Astrocyte of the hippocampus (primary cell): Measurements from ENCODE around the gene ELOVL1.
A peak's percentile ranks its signal among the peaks of the same experiment; 100 is the strongest.

Experiments used
- DNase-seq: peaks from one replicate; pipeline ENCODE4 v3.0.0; 2011; ENCODE audit warnings: low read depth, low spot score

ELOVL1 gene

DNA sequence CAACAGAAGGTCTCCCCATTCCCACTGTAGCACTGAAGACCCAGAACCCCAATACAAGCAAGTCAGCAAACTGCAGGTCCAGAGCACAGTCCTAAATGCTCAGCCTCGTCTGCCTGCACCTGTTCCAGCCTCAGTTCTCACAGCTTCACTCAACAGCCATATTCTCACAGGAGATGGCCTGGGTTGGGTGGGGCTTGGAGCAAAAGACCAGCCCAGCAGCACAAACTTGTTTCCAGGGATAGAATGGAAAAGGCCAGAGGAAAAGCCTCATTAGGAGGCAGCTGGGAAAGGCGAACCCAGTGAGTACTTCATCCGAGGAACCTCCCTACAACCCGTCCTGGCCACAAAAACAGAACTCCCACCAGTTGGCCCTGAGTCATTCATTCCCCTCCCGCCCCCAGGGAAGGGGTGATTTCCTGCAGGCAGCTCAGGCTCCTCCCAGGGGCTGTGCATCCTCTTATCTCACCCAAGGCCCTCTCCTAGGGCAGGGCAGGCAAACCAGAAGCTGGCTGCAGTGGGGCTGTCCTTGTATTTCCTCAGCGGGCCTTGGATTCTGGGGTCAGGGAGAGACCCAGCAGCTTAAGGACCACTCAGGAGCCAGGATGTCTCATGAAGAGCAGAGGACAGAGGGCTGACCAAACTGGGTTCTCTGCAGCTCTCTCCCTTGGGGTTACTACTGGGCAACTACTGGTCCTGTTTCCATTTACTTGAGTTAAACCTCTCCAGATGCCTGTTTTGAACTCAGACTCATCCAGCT, 37.6 kb downstream of the ELOVL1 start:
- DNase-seq = peak; percentile 53

DNA sequence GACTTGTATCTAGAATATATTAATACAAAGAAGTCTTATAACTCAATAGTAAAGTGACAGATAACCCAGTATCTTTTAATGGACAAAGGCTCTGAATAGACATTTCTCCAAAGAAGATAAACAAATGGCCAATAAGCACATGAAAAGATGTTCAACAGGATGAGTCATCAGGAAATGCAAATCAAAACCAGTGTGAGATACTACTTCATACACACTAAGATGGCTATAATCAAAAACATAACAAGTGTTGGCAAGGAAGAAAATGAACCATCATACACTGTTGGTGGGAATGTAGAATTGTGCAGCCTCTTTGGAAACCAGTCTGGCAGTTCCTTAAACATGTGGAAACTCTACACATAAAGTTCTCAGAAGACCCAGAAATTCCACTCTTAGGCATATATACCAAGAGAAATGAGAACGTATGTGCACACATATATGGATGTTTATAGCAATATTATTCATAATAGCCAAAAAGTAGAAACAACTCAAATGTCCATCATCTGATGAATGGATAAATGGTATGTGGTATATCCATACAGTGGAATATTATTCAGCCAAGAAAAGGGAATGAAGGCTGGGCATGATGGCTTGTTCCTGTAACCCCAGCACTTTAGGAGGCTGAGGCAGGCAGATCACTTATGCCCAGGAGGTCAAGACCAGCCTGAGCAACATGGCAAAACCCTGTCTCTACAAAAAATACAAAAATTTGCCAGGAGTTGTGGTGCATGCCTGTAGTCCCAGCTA, 40.1 kb downstream of the ELOVL1 start:
- DNase-seq = no peak

DNA sequence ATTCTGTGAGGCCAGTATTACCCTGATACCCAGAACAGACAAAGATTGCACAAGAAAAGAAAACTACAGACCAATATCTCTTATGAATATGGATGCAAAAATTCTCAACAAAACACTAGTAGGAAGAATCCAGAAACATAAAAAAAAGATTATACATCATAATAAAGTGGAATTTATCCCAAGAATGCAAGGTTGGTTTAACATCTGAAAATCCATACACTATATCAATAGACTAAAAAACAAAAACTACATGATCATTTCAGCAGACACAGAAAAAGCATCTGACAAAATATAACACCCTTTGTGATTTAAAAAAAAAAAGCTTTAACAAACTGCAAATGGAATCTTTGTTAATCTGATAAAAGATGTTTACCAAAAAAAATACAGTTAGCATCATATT, 42.4 kb downstream of the ELOVL1 start:
- no peak for DNase-seq

DNA sequence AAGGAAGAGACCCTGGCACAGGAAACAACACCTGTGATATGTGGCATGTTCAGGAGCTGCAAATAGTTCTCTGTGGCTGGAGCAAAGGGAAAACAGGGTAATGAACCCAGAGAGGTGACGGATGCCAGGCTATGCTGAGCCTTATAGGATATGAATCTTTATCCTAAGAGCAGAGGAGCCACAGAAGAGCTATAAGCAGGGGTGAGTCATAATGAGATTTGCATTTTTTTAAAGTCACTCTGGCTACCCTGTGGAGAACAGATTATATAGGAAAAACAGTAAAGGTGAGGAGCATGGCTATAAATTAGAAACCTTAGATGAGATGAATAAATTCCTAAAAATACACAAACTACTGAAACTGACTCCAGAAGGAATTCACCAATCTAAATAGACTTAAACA, 43.0 kb downstream of the ELOVL1 start:
- no peak for DNase-seq

DNA sequence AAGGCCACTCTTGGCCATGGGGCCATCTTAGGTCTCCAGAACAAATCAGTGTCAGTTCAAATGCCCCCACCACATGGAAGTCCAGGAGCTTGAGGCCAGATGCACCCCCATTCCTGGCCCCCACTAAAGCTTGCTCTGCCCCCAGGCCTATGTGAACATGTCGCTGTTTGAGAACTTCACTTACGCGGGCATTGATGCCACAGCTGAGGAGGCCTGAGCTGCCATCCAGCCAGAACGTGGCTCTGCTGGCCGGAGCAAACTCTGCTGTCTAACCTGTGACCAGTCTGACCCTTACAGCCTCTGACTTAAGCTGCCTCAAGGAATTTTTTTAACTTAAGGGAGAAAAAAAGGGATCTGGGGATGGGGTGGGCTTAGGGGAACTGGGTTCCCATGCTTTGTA, 45.3 kb downstream of the ELOVL1 start:
- no peak for DNase-seq

DNA sequence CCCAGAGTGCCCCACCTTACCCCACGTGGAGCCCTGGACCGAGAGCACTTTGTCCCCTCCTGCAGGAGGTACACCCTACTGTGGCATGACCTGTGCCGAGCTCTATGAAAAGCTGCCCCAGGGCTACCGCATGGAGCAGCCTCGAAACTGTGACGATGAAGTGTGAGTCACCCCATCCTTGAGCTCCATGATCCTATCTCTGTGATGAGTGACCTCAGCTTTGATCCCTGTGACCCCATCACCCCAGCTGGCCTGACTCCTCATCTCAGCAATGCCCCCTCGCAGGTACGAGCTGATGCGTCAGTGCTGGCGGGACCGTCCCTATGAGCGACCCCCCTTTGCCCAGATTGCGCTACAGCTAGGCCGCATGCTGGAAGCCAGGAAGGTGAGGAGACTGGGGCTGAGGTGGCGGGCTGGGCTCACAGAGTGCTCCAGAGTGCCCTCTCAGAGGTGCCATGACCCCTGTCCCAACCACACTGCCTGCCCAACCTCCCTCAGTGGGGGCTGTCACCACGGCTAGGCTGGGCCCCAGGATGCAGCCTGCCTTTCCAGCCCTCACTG, 46.4 kb downstream of the ELOVL1 start:
- no peak for DNase-seq

DNA sequence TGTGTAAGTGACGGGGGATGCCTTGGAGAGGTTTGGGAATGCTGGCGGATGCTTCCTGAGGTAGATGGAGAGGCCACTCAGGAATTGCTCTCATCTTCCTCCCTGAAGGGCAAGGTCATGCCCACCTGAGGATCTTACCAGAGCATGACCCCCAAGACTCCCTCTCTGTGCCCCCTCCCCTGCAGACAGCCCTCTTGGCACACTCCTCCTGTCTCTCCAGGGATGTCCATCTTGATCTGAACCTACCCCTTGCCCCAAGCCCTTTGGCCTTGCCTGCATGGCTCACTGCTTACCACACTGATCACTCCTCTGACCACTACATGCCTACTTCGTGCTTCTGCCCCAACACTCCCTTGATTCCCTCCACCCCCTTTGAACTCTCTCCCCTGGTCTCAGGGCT, 48.0 kb downstream of the ELOVL1 start:
- DNase-seq = no peak

DNA sequence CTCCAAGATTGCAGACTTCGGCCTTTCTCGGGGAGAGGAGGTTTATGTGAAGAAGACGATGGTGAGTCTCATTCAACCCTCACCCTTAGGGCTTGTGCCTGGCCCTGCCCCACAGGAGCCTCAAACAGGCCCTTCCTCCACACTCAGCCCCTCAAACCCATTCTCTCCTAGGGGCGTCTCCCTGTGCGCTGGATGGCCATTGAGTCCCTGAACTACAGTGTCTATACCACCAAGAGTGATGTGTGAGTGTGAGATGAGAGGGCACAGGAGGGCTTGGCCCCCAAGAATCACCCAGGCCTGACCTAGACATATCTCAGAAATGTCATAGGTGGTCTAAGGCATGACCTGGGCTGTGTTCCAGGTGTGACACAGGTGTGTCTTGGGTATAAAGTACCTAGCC, 48.5 kb downstream of the ELOVL1 start:
- DNase-seq = no peak

DNA sequence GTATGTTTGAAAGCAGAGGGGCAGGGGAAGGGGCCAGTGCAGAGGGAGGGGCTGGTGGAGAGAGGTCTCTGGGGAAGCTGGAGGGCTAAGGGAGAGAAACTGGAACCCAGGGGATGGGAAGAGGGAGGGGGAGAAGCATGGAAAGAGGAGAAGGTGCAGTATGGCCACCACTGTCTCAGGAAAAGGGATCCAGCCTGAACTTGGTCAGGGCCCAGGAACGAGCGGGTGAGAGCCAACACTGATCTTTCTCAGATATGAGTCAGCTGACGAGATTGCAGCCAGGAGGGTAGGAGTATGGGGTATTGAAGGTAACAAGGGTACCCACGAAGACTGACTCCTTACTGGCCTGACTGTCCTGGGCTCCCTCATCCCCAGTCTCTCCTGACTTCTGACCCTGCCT, 49.0 kb downstream of the ELOVL1 start:
- DNase-seq = no peak

DNA sequence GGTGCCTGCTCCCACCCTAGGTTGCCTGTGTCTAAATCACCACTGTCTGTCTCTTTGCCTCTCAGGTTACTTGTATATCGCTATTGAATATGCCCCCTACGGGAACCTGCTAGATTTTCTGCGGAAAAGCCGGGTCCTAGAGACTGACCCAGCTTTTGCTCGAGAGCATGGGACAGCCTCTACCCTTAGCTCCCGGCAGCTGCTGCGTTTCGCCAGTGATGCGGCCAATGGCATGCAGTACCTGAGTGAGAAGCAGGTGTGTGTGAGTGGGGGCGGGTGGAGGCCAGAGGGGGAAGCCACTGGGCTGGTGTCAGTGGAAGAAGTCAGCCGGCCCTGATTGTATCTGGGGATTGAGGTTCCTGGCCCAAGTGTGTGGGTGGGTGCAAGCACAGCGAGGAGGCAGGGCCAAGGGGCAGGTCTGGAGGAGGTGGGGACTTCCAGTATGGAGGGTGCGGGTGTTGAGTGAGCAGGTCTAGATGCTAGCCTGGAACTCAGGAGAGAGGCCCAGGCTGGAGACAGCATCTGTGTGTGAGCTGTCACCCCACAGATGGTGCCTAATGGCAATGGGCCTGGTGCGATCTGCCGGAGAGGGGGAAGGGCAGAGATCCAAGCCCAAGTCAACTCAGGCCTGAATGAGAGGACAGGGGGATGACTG, 49.9 kb downstream of the ELOVL1 start:
- no peak for DNase-seq

DNA sequence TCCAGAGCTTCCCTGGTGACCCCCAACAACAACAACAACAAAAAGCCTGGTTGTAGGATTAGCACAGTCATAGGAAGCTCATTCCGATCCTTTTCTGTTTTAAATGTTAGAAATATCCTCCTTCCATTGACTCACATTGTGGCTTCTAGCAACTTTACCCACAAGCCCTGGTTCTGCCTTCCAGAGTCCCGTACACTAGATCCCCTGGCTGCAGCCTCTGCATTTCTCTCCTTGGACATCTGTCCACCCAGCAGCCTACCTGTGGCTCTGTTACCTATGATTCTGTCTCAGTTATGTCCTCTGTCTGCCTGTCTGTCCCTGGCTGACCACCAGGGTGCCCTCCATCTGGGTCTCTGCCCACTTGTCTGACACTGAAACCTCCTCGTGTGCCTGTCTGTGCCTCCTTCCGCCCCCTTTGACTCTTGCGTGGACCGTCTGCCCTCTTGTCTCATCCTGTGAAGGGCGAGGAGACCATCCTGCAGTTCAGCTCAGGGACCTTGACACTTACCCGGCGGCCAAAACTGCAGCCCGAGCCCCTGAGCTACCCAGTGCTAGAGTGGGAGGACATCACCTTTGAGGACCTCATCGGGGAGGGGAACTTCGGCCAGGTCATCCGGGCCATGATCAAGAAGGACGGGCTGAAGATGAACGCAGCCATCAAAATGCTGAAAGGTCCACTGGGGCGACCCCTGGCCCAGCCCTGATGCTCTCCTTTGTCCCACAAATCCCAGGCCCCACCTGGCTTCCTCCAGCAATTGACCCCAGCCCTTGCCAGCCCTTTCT, 50.9 kb downstream of the ELOVL1 start:
- no peak for DNase-seq

DNA sequence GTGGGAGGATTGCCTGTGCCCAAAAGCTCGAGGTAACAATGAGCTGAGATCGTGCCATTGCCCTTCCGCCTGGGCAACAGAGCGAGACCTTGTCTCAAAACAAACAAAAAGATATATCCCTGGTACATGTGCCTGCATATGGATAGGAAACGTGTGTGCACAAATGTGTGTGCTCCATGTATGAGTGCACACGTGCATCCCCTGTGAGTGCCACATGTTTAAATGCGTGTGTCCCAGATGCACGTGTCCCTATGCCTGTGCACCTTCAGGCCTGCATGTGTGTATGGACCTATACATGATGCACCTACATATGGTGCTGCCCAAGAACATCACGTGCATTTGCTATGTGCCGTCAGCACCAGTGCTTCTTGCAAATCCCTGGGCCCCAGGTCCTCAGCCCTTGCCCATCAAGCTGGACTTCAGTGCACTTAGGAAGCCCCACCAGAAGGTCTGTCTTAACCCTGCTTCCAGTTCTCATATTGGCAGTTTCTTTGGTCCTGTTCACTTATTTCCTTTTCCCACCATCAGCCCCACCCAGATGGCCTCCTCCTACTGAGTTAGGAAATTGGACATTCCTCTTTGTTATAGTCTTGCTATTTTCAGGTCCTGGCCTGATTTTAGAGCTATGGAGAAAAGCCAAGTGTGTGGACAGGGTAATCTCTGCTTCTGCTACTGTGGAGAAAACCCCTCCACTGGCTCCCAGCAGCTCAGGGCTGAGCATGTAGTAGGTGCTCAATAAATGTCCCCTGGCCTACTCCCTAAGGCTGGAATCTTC, 51.7 kb downstream of the ELOVL1 start:
- DNase-seq = no peak

DNA sequence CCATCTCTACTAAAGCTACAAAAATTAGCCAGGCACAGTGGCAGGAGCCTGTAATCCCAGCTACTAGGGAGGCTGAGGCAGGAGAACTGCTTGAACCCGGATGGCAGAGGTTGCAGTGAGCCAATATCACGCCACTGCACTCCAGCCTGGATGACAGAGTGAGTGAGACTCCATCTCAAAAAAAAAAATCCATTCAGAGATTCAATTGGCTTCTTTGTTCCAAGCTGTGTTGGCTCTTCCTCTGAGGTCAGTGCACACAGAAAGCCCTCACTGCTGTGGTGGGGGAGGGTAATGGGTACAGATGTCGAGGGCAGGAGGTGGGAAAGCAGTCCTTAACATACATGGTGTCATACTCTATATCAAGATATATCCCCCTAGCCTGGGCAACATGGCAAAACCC, 52.3 kb downstream of the ELOVL1 start:
- DNase-seq = no peak

DNA sequence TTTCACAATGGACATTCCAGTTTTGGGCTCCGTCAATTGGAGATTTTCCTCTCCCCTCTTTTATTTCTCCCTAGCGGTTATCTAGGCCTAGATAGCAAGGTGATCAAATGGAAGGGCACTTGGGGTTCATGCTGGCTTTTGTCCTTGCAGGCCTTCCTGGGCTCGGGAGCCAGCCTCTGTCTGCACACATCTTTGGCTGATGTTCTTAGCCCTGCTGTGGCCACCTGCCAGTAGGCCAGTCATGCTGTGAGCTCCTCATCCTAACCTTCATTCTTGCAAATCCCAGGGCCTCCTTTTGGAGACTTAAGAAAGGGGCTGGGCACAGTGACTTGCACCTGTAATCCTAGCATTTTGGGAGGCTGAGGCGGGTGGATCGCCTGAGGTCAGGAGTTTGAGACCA, 53.6 kb downstream of the ELOVL1 start:
- no peak for DNase-seq

DNA sequence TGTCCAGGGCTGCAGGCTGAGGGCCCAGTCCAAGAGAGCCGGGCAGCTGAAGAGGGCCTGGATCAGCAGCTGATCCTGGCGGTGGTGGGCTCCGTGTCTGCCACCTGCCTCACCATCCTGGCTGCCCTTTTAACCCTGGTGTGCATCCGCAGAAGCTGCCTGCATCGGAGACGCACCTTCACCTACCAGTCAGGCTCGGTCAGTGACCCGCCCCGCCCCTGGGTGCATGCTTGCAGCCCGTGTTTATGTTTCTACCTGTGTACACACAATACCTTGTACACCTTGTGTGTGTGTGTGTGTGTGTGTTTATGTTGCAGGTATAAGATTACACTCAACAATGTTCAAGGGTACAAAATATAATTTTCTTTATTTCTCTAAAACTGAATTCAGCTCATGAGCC, 54.0 kb downstream of the ELOVL1 start:
- DNase-seq = no peak
